Islet precursor cell (in vitro differentiated cells): ENCODE data around the gene UTY.

Experiments
- DNase-seq: peaks from one replicate; pipeline ENCODE4 v3.0.0-alpha.2; 2018

Gene UTY

DNA sequence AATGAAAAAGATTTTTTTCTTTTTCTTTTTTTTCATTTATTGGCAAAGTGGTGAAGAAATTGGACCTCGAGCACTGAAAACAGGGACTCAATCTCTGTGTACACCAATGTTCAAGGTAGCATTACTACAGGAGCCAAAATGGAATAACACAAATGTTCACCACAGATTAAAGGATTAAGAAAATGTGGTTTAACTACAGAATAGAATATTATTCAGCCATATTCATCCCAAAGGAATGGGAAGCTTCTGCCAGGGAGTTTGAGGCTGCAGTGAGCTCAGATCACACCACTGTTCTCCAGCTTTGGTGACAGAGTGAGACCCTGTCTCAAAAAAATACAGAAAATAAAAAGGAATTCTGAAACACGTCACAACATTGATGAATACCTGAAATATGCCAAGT lies 81.0 kb downstream of the UTY start:
- no peak for DNase-seq

DNA sequence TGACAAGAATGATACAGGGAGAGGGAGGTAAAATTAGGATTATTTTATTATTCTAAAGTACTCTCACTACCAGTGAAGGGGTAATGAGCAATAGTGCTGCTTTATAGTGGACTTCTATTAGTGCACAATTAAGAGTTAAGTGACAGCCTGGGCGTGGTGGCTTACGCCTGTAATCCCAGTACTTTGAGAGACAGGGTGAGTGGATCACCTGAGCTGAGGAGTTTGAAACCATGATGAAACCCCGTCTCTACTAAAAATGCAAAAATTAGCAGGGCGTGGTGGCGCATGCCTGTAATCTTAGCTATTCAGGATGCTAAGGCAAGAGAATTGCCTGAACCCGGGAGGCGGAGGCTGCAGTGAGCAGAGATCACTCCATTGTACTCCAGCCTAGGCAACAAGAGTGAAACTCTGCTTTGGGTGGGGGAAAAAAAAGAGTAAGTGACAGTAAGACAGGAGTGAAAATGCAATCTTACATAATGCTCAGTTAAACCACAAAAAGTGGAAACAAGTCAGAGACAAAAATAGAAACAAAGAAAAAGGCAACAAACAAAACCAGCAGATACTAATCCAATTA lies 98.6 kb downstream of the UTY start:
- no peak for DNase-seq

DNA sequence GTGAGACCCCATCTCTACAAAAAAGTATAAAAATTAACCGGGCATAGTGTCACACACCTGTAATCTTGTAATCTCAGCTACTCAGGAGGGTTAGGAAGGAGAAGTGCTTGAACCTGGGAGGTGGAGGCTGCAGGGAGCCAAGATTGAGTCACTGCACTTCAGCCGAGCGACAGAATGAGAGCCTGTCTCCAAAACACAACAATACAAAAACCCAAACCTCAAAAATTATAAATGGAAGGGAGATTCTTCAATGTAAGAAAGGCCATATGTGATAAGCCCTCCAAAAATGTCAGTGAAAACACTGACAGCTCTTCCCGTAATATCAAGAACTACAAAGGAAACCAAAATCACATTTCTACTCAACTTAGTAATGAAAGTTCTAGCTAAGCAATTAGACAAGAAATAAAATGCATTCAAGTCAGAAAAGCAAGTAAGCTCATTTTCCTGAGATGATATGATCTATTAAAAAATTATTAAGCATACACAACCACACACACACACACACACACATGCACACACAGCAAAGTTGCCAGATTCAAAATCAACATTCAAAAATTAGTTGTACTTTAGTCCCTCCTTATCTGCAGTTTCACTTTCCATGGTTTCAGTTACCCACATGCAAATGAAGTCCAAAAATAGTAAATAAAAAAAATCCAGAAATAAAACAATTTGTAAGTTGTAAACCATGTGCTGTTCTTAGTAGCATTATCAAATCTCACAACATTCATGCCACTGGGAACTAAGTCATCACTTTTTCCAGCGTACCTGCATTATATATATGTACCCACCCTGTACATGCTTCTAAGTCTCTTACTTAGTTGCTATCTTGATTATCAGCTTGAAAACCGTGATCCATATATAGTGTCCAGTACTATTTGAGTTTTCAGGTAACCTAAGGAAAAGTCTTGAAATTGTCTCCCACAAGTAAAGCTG lies 108.7 kb downstream of the UTY start:
- no peak for DNase-seq

DNA sequence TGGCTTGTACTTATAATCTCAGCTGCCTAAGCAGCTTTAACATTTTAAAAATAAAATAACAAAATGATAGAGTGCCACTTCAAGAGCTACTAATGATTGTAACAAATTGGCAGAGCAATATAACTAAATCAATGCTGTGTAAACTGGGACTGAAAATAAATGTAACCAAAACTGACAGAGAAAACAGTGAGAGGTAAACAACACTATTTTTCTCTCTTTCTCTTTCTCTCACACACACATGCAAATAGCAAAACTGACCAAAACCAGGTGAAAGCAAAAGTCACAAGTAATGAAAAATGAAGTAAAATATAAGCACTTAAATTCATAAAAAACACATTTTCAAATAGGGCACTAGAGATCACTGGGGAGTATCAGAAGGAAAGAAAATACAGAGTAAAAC lies 109.6 kb downstream of the UTY start:
- DNase-seq: no peak

DNA sequence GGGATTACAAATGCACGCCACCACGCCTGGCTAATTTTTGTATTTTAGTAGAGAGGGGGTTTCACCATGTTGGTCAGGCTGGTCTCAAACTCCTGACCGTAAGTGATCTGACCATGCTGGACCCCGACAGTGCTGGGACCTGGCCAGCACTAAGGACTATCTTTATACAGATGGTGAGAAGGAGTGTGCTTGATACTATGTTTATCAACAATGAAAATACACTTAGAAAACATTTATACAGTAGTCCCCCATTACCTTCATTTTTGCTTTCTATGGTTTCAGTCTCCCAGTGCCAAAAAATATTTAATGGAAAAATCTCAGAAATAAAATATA lies 111.4 kb downstream of the UTY start:
- no peak for DNase-seq

DNA sequence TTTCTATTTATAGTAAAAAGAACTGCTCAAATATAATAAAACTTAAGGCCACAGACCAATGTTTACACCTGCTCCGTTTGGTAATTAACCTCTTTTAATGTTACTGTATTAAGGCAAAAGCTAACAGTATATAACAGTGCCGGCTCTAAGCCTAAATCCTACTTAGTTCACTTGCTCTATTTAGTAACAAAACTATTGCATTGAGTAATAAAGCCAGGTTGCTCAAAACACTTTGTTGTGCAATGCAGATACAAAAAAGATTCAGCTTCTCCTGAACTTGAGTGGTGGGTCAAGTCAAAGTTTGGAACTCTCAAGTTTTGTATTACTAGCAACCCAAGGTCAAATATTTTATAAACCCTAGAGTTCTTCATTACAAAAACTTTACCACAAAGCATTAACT lies 116.2 kb downstream of the UTY start:
- DNase-seq: no peak

DNA sequence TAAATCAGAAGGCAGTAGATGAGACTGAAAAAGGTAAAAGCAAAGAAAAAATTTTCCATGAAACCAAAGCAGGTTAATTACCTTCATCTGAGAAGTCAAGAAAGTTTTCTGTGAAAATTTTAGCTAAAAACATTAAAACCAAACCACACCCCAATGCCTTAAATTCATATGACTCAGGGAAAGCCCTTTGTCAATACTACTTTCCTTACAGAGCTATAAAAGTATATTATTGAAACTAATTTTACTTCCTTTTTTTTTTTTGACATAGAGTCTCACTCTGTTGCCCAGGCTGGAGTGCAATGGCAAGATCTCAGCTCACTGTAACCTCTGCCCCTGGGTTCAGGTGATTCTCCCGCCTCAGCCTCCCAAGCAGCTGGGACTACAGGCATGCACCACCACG lies 117.2 kb downstream of the UTY start:
- no peak for DNase-seq

DNA sequence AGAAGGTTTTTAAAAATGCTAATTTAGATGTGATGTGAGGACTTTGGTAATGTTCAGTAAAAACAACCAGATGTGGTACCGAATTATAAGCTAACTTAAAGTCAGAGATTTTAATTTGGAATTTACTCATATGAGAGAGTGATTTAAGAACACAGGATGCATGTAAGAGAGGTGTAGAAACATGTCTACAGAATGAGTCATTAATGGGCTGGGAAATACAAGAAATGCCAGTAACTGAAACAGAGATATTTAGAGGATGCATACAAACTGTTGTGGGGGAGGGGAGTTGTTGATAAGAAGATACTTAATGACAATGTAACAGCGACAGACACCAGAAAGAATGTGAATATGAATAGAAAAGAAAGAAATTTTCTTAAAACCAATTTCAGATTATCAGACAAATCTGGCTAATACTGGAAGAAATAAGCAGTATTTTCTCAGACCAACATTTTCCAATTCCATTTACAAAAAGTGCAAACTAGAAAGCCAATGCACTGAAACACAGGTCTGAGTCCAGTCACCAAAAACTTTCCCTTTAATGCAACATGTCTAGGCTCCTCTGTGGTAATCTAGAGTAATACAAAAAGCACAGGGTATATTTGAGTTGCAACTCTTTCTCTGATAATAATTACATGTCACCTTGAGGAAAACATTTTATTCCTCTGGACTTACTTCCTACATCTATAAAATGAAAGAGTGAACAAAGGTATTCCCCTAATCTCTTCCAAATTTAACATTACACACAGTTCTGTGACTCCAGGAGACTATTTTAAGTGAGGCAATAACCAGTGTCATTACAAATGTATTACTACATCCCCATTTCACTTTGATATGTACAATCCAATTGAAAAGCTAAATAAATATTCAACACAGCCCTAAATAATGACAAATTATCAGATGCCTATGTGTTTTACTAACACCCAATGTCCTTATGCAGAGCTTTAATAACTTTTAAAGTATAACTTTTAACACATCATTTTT lies 117.9 kb downstream of the UTY start:
- no peak for DNase-seq

DNA sequence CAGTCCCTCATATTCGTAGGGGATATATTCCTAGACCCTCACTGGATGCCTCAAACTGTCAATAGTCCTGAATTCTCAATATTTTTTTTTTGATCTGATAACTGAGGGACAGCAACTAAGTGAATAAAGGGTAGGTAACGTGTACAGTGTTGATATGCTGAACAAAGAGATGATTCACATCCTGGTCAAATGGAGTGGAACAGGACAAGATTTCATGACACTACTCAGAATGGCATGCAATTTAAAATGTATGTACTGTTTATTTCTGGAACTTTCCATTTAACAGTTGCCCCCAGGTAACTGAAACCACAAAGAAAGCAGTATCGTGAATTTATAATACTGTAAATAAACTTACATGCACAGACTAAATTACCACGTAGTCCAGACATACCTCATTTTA lies 128.4 kb downstream of the UTY start:
- no peak for DNase-seq

DNA sequence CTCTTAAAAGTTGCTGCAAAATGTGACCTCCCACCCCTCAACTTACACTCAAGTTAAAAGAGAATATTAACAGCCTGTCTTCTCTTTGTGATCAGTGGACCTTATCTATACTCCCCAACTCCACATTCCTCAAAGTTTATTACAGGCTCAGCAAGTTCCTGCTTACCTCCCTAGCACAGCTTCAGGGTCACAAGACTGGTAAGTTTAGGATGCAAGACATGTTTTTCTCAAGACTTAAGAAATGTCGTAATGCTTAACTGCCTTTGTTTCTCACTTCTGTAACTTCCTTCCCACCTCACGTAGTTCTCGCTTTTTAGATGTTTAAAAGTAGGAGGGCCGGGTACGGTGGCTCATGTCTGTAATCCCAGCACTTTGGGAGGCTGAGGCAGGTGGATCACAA lies 132.7 kb downstream of the UTY start:
- no peak for DNase-seq

DNA sequence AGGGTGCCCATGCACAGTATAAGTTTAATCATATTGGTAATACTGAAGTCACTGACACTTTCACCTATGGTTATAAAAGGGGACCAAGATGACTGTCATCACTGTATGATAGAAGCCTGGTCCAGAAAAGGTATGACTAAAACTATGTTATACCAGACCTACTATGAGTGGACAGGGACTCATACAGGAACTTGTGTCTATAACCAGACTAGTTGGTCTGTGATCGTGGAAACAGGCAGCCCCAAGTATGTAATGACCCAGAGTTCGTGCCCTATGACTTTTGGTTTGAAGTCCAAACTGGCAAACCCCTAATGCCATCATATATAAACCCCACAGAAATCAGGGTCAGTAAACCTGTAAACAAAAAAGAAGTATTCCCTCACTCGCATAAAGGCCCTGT lies 134.3 kb downstream of the UTY start:
- DNase-seq: no peak

DNA sequence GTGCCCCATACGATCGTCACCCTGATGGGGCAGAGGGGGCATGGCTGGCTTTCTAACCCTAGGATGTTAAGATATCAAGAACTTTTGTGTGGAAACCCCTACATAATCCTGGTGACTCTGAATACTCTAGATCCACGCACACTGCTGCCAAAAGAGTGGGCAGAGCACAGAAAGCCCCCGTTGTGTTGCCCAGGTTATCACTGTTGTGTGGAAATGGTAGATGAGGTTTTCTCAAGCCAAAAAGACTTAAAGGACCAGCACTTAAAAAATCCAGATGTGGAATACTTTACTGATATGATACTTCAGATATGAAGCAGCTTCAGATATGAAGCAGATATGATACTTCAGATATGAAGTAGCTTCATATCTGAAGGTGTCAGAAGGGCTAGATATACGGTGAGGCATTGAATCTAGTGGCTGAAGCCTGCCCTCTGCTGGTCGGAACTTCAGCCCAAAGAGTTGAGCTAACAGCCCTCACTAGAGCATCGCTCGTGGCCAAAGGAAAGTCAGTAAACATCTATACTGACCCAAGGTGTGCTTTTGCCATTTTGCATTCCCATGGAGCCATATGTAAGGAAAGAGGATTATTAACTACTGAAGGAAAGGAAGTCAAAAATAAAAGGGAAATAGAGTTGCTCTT lies 136.4 kb downstream of the UTY start:
- DNase-seq: no peak

DNA sequence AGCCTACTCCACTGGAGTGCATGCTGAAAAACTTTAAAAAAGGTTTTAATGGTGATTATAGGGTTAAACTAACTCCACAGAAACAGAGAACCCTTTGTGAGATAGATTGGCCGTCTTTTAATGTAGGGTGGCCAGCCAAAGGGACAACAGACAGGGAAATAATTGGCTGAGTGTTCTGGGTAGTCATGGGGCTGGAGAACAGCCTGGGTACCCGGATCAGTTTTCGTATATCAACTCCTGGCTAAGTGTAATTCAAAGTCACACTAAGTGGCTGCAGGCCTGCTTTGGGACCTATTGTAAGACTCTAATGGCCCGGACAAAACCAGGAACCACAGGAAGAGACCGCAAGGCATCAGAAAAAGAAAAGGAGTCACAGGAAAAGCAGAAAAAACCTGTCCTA lies 139.9 kb downstream of the UTY start:
- no peak for DNase-seq

DNA sequence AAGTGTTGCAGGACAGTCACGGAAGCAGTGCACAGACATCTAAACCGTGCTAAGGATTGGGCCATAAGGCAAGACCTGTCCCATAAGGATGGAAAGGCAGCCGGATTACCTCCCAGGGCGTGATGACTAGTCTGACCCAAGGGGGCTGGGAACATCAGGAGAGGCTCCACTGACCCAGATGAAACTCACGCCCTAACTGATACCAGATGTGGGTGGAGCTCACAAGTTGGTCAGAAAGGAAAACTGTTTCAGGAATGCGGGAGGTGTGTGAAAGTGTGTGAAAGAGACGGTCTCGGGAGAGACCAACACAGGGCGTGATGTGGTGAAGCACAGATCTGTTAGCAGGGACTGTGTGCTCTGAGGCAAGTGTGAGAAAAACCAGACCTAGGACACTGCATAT lies 140.5 kb downstream of the UTY start:
- DNase-seq: no peak

DNA sequence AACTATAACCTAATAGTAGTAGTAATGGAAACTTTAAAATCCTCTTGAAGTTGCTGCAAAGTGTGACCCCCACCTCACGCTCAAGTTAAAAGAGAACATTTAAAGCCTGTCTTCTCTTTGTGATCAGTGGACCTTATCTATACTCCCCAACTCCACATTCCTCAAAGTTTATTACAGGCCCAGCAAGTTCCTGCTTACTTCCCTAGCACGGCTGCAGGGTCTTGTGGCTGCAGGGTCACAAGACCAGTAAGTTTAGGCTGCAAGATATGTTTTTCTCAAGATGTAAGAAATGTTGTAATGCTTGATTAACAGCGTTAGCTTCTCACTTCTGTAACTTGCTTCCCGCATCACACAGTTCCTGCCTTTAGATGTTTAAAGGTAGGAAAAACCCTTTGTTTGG lies 141.1 kb downstream of the UTY start:
- DNase-seq: no peak

DNA sequence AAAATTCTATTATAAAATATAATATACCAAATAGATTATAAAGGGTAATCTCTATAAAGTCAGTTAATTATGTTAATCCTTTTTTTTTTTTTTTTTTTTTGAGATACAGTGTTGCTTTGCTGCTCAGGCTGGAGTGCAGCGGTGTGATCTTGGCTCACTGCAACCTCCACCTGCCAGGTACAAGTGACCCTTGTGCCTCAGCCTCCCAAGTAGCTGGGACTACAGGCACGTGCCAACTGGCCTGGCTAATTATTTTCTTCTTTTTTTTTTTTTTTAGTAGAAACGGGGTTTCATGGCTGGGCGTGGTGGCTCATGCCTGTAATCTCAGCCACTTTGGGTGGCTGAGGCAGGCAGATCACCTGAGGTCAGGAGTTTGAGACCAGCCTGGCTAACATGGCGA lies 141.9 kb downstream of the UTY start:
- DNase-seq: no peak

DNA sequence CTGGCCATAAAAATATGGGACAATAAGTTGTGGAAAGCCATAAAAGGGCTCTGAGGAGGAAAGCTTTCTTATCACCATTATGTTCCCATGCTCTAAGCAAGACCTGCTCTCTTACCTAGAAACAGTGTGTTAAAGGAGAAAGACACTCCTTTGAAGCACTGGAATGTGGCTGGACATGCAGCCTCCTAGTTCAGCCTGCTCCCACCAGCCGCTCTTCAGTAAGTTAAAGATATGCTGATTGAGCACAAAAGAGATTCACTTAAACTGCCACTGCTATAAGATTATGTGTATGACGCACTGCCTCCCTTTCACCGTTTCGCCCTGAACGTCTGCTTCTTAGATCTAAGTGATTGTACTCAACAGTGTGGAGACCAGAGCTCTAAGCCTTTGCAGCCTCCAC lies 146.0 kb downstream of the UTY start:
- DNase-seq: no peak

DNA sequence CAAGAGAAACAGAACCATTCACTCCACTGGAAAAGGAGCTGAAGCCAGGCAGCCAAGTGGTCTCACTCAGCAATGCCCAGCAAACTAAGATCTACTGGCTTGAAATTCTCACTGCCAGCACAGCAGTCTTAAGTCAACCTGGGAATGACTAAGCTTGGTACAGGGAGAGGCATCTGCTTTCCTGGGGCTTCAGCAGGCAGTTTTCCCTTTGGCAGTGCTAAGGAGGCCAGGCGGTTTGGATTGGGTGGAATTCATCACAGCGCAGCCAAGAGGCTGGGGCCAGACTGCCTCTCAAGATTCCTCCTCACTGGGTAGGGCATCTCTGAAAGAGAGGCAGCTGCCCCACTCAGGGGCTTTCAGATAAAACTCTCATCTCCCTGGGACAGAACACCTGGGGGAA lies 149.2 kb downstream of the UTY start:
- no peak for DNase-seq

DNA sequence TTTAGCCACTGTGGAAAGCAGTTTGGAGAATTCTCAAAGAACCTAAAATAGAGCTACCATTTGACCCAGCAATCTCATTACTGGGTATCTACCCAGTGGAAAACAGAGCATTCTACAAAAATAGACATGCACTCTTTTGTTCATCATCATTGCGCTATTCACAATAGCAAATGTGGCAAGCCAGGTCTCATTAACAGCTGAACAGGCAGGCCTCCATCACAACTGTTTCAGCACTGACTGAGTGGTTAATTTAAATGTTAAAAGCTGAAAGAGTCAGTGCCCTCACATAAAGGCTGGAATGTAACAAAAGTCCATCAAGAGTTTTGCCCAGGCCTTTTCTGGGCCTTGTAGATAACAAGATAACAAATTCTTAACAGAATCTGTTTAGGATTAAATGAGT lies 166.9 kb downstream of the UTY start:
- no peak for DNase-seq

DNA sequence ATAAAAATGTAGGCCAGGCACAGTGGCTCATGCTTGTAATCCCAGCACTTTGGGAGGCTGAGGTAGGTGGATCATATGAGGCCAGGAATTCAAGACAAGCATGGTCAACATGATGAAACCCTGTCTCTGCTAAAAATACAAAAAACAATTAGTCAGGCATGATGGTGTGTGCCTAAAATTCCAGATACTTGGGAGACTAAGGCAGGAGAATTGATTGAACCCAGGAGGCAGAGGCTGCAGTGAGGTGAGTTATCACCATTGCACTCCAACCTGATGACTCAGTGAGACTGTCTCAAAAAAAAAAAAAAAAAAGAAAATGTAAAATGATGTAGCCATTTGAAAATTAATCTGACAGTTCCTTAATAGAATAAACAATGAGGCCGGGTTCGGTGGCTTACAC lies 171.9 kb downstream of the UTY start:
- no peak for DNase-seq

DNA sequence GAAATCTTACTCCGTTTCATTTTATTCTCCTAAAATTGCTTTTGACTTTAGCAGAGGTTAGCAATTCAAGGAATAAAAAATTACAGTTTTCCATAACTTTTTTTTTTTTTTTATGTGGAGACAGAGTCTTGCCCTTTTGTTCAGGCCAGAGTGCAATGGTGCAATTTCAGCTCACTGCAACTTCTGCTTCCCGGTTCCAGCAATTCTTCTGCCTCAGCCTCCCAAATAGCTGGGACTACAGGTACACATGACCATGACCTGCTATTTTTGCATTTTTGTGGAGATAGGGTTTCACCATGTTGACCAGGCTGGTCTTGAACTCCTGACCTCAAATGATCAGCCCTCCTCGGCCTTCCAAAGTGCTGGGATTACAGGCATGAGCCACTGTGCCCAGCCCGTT lies 179.0 kb downstream of the UTY start:
- no peak for DNase-seq

DNA sequence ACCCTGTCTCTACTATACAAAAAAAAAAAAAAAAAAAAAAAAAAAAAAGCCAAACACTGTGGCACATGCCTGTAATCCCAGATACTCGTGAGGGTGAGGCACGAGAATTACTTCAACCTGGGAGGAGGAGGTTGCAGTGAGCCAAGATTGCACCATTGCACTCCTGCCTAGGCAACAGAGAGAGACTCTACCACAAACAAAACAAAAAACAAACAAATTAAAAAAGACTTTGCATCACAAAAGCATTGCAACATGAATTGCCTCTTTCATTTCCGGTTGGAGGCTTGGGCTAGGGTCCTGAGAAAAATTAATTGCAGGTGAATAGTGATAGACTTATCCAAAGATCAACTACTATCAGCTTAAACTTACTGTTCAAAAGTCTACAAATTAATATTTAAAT lies 180.4 kb downstream of the UTY start:
- no peak for DNase-seq

DNA sequence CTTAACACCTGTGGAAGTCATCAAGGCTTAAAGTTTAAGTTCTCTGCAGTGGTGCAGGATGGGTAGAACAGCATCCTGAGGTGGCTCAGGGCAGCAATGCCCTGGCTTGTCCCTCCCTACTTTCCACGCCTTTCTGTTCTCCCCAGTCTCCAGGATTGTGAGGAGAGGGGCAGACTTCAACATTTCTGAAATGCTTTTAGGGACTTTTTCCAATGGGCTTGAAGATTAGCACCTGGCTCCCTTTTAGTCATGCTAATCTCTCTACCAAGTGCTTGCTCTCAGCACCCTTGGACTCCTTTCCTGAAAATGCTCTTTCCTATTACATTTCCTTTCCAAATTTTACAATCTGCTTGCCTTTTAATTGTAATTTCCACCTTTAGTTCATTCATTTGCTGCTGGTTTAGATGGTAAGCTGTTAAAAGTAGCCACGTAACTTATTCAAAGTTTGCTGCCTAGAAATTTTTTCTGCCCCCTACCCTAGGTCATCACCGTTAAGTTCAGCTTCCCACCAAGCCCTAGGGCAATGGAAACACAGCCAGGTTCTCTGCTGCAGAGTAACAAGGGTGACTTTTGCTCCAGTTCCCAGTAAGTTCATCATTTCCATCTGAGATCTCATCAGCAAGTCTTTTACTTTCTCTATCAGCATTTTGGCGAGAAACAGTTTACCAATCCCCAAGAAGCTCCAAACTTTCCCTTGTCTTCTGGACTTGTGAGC lies 183.5 kb downstream of the UTY start:
- DNase-seq: no peak
